Mesodermal cell (in vitro differentiated cells): ENCODE data around the gene RPL4.
"Not testable (repeated sequence)": the region's sequence is repeated elsewhere in the genome, so short reads cannot be mapped to it uniquely, and the experiment has no call there.

Source experiments
- H3K27ac ChIP-seq: 2 replicates; pipeline ENCODE4 v1.7.0; 2013; ENCODE audit warnings: mild to moderate bottlenecking, low read depth, low read length, moderate library complexity; ENCODE audit not compliant: severe bottlenecking
- H3K36me3 ChIP-seq: 2 replicates; pipeline ENCODE4 v1.7.1; 2013; ENCODE audit warnings: mild to moderate bottlenecking, low read length, moderate library complexity; ENCODE audit not compliant: control insufficient read depth, insufficient read depth
- H3K4me1 ChIP-seq: one replicate; pipeline ENCODE4 v1.7.1; 2013; ENCODE audit warnings: mild to moderate bottlenecking, low read length; ENCODE audit not compliant: insufficient read depth, control insufficient read depth, poor library complexity, severe bottlenecking
- H3K4me3 ChIP-seq: 2 replicates; pipeline ENCODE4 v1.7.0; 2013; ENCODE audit warnings: low read length, control low read depth, mild to moderate bottlenecking; ENCODE audit not compliant: insufficient read depth, poor library complexity, severe bottlenecking; ENCODE audit errors: extremely low read depth
- H3K9me3 ChIP-seq: 2 replicates; pipeline ENCODE4 v1.7.1; 2013; ENCODE audit warnings: mild to moderate bottlenecking, low read length, moderate library complexity; ENCODE audit not compliant: control insufficient read depth
- WGBS, 2 experiments: methylation state at CpG; one replicate each; pipeline ENCODE4 v1.1.5; 2013; ENCODE audit warnings: missing lambda C conversion rate in 2 of 2; ENCODE audit not compliant: insufficient coverage in 2 of 2; 5-methylcytosine and 5-hydroxymethylcytosine counted together

The RPL4 gene

GRCh38 chr15:66505430-66505811 lies 766 bp upstream of the RPL4 start:
- H3K27ac ChIP-seq = peak overlapping the region; percentile 94
- peak overlapping the region; percentile 83 for H3K4me3 ChIP-seq
- peaks cover 7% of the 10 kb centered on the region for H3K4me1 ChIP-seq
- 2 to 3% methylated on average over 11 to 12 of the region's 13 CpGs for WGBS, 2 experiments
- H3K9me3 ChIP-seq = no peaks in the 10 kb centered on the region
- peaks cover 47% of the 10 kb centered on the region for H3K36me3 ChIP-seq

GRCh38 chr15:66503780-66504562 lies 684 bp downstream of the RPL4 start:
- peaks cover 7% of the 10 kb centered on the region for H3K4me1 ChIP-seq
- peak overlapping the region; percentile 83 for H3K4me3 ChIP-seq
- WGBS, 2 experiments = 0 to 1% methylated on average over 6 to 10 of the region's 12 CpGs
- H3K9me3 ChIP-seq = no peaks in the 10 kb centered on the region
- H3K36me3 ChIP-seq = peaks cover 57% of the 10 kb centered on the region
- peak overlapping the region; percentile 94 for H3K27ac ChIP-seq

GRCh38 chr15:66503041-66503648 lies 1.5 kb downstream of the RPL4 start:
- peaks cover 57% of the 10 kb centered on the region for H3K36me3 ChIP-seq
- H3K27ac ChIP-seq = not testable (repeated sequence)
- WGBS, 2 experiments = 37 to 72% methylated on average over 2 to 4 of the region's 13 CpGs

GRCh38 chr15:66502491-66502890 lies 2.2 kb downstream of the RPL4 start:
- WGBS, 2 experiments = 92 to 93% methylated on average over 5 to 10 of the region's 10 CpGs
- H3K36me3 ChIP-seq = peaks cover 59% of the 10 kb centered on the region
- H3K9me3 ChIP-seq = no peaks in the 10 kb centered on the region
- H3K4me1 ChIP-seq = peaks cover 7% of the 10 kb centered on the region
- H3K27ac ChIP-seq = peak overlapping the region; percentile 17
- H3K4me3 ChIP-seq = peak overlapping the region; percentile 83

More at GRCh38 chr15:66503041-66503648, 1.5 kb downstream of the RPL4 start:
- peak overlapping the region; percentile 83 for H3K4me3 ChIP-seq
- not testable (repeated sequence) for H3K4me1 ChIP-seq, H3K9me3 ChIP-seq

- H3K36me3 ChIP-seq = peaks cover 77% of the 10 kb centered on the region
- WGBS, 2 experiments = 97 to 100% methylated on average over 1 to 6 of the region's 7 CpGs
- H3K4me3 ChIP-seq, H3K4me1 ChIP-seq, H3K9me3 ChIP-seq, H3K27ac ChIP-seq: not testable (repeated sequence)
Observed at GRCh38 chr15:66500346-66500745, 4.3 kb downstream of the RPL4 start.

- H3K4me1 ChIP-seq = peaks cover 4% of the 10 kb centered on the region
- H3K36me3 ChIP-seq = peaks cover 91% of the 10 kb centered on the region
- H3K9me3 ChIP-seq = no peaks in the 10 kb centered on the region
- WGBS, 2 experiments = 88 to 97% methylated on average over 3 of the region's 3 CpGs
- H3K27ac ChIP-seq = peak overlapping the region; percentile 85
- H3K4me3 ChIP-seq = no peak overlapping the region
Observed at GRCh38 chr15:66498501-66499386, 5.9 kb downstream of the RPL4 start.

GRCh38 chr15:66497502-66498455 lies 6.9 kb downstream of the RPL4 start, which contains the start of gene SNAPC5:
Gene SNAPC5, minus strand, starts transcription at chr15:66497762. Its CDS starts 31 bp downstream, at chr15:66497731.
- WGBS, 2 experiments = 10 to 14% methylated on average over 38 to 41 of the region's 43 CpGs

GRCh38 chr15:66496951-66497501 lies 7.6 kb downstream of the RPL4 start:
- Histone ChIP-seq H3K4me1 (peaks cover 4% of the 10 kb centered on the region), H3K9me3 (no peaks in the 10 kb centered on the region), H3K27ac (peak overlapping the region; percentile 78), H3K4me3 (peak overlapping the region; percentile 75), H3K36me3 (peaks cover 91% of the 10 kb centered on the region)
- 56 to 61% methylated on average over 17 of the region's 17 CpGs for WGBS, 2 experiments

More at GRCh38 chr15:66497502-66498455, 6.9 kb downstream of the RPL4 start, which contains the start of gene SNAPC5:
- no peaks in the 10 kb centered on the region for H3K9me3 ChIP-seq
- H3K4me3 ChIP-seq = peak within 1 kb of the TSS; percentile 75
- peaks cover 91% of the 10 kb centered on the region for H3K36me3 ChIP-seq
- peak within 1 kb of the TSS; percentile 85 for H3K27ac ChIP-seq
- peaks cover 4% of the 10 kb centered on the region for H3K4me1 ChIP-seq

- Histone ChIP-seq H3K4me1 (no peaks in the 10 kb centered on the region), H3K4me3 (no peak overlapping the region), H3K27ac (no peak overlapping the region), H3K9me3 (no peaks in the 10 kb centered on the region), H3K36me3 (peaks cover 91% of the 10 kb centered on the region)
- WGBS, 2 experiments = 89% methylated on average over 1 of the region's 2 CpGs; no CpG with 5 or more reads in 1 of the 2 experiments
Observed at GRCh38 chr15:66494262-66494661, 10.4 kb downstream of the RPL4 start.
